HL-60 (cell line): ENCODE results near the gene GPER1.
"Not testable (repeated sequence)": the region's sequence is repeated elsewhere in the genome, so short reads cannot be mapped to it uniquely, and the experiment has no call there.

Experiments
- DNase-seq, 2 experiments: peaks; one replicate each; pipeline ENCODE4 v3.0.0-alpha.2; 2010 to 2020; ENCODE audit warnings: low read depth in 1 of 2, low spot score in 1 of 2
- H3K27ac ChIP-seq: fragments of 250-450 bp; sonication (Bioruptor Pico); replicated peaks from 2 replicates; pipeline ENCODE4 v1.5.1; 2020; ENCODE audit warnings: mild to moderate bottlenecking, moderate library complexity
- H3K27me3 ChIP-seq: fragments of 250-450 bp; sonication (Bioruptor Pico); 2 replicates; pipeline ENCODE4 v1.5.1; 2021; ENCODE audit warnings: mild to moderate bottlenecking, moderate library complexity; ENCODE audit not compliant: insufficient read depth, poor library complexity, severe bottlenecking
- H3K4me3 ChIP-seq: replicated peaks from 2 replicates; pipeline ENCODE4 v1.5.1; 2011; ENCODE audit warnings: mild to moderate bottlenecking, control low read depth, low read length; ENCODE audit not compliant: insufficient read depth
- GABPA ChIP-seq: IDR thresholded peaks from 2 replicates; pipeline ENCODE4 v1.6.1; 2012; ENCODE audit warnings: low read depth
- POLR2AphosphoS5 ChIP-seq: IDR thresholded peaks from 2 replicates; pipeline ENCODE4 v1.6.1; 2012; ENCODE audit warnings: low read depth
- REST ChIP-seq: IDR thresholded peaks from 2 replicates; pipeline ENCODE4 v1.6.1; 2012; ENCODE audit warnings: low read depth; ENCODE audit not compliant: insufficient replicate concordance
- SPI1 ChIP-seq: IDR thresholded peaks from 2 replicates; pipeline ENCODE4 v1.6.1; 2012; ENCODE audit warnings: low read depth, mild to moderate bottlenecking, borderline replicate concordance
- TF ChIP-seq, protein P1 (sequence below): IDR thresholded peaks from one replicate; pipeline ENCODE4 v1.5.1; 2011; ENCODE audit warnings: low read length, control low read depth, inconsistent platforms; ENCODE audit not compliant: insufficient read depth

Gene GPER1

DNA sequence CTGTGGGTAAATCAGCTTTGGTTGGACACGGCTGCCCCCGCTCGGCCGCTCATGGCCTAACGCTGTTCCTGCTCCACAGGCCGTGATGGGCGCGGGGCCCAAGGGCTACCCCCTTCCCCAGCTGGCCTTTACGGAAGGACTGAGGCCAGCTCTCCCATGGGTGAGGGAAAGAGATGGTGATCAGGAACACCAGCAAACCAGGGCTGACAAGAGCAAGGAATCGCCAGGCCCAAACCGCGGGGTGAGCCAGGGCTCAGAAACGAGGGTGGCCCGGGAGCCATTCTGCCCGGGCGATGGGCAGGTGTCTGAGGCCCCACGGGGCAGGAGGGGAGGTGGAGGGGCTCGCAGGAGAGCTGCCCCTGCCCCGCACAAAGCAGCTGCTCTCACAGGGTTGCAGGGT lies 26.6 kb downstream of the GPER1 start:
- no peak for DNase-seq
- Histone ChIP-seq H3K27me3 (no peaks in the 10 kb centered on the region), H3K27ac (no peak overlapping the region), H3K4me3 (no peak overlapping the region)
- TF ChIP-seq SPI1 (no peak), GABPA (no peak), POLR2AphosphoS5 (no peak), REST (no peak)
- TF ChIP-seq, protein P1, sequence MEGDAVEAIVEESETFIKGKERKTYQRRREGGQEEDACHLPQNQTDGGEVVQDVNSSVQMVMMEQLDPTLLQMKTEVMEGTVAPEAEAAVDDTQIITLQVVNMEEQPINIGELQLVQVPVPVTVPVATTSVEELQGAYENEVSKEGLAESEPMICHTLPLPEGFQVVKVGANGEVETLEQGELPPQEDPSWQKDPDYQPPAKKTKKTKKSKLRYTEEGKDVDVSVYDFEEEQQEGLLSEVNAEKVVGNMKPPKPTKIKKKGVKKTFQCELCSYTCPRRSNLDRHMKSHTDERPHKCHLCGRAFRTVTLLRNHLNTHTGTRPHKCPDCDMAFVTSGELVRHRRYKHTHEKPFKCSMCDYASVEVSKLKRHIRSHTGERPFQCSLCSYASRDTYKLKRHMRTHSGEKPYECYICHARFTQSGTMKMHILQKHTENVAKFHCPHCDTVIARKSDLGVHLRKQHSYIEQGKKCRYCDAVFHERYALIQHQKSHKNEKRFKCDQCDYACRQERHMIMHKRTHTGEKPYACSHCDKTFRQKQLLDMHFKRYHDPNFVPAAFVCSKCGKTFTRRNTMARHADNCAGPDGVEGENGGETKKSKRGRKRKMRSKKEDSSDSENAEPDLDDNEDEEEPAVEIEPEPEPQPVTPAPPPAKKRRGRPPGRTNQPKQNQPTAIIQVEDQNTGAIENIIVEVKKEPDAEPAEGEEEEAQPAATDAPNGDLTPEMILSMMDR, result no peak

DNA sequence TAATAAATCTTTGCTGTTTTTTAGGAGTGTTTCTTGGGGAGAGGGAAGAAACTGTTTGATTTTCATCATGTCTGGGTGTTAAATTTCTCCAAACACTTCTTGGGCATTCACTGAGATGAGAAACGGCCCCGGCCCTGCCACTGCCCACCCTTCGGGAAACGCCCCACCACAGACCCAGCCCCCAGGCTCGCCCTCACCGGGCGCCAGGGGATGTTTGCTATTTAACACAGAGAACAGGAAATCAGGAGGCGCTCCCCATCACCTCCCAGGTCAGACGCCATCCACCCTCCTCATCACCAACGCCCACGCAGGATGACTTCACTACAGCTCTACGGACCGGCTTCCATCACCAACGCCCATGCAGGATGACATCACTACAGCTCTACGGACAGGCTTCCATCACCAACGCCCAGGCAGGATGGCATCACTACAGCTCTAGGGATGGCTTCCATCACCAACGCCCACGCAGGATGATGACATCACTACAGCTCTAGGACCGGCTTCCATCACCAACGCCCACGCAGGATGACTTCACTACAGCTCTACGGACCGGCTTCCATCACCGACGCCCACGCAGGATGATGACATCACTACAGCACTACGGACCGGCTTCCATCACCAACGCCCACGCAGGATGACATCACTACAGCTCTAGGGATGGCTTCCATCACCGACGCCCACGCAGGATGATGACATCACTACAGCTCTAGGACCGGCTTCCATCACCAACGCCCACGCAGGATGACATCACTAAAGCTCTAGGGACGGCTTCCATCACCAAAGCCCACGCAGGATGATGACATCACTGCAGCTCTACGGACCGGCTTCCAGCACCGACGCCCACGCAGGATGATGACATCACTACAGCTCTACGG lies 27.5 kb downstream of the GPER1 start:
- H3K27ac ChIP-seq, H3K4me3 ChIP-seq, H3K27me3 ChIP-seq, DNase-seq: not testable (repeated sequence)

- H3K4me3 ChIP-seq, H3K27me3 ChIP-seq, H3K27ac ChIP-seq, DNase-seq: not testable (repeated sequence)
Measured at GRCh38 chr7:1116383-1117008, 28.6 kb downstream of the GPER1 start.

- no peak for TF ChIP-seq GABPA
- TF ChIP-seq, protein P1, result no peak
- no peak for TF ChIP-seq POLR2AphosphoS5
- TF ChIP-seq SPI1, result no peak
- TF ChIP-seq REST, result no peak
- Histone ChIP-seq H3K27ac (no peak overlapping the region), H3K4me3 (no peak overlapping the region), H3K27me3 (no peaks in the 10 kb centered on the region)
- DNase-seq, result no peak
Measured at GRCh38 chr7:1117321-1117928, 29.5 kb downstream of the GPER1 start.
